ENCODE data around the gene NAA30.

NAA30 gene

GRCh38 chr14:57400556-57401494 lies 10.4 kb downstream of the NAA30 start:
- no peak for DNase-seq

DNA sequence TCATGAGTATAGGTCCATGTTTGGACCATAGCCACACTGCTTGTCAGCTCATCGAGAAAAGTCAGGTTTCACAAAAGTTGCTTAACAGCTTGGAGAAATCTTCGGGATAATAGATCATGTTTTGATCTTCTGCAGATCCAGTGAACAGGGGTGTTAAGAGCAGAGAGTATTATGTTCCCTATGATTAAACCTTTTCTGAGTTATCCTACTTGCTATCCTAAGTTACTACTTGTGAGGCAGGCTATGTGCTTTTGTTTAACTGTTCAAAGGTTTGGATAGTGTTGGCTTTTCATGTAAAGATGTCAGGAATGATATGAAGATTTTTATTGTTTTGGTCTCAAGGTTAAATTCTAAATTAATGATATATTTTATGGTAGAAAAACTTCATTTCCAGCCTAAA lies 11.1 kb downstream of the NAA30 start:
- no peak for DNase-seq

DNA sequence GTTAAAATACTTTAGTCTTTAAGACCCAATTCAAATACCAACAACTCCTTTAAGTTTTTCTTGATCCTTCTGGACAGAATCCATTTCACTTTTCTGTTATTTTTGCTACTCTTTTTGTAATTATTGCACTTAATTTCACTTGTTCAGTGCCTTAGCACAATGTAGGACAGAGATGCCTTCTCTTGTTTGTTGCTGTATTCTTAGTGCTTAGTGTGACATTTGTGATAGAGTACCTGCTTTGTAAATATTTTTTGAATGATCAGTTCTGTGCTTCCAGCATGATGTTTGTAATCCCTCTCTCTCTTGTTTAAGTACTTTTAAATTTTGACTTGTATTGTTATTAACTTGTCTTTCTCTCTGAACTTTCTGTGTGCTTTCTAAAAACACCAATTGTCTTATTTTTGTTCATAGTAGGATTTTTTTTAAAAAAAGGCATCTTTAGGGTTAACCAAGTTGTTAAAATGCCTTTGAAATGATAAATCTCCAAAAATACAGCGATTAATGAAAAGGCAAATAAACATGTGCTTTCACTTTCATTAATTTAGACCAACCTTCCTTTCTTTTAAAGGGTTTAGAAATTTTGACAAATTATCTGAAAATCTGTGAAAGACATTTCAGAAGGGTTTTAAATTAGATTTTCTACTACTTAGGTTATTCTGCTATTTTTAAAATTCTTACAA lies 11.9 kb downstream of the NAA30 start:
- no peak for DNase-seq

DNA sequence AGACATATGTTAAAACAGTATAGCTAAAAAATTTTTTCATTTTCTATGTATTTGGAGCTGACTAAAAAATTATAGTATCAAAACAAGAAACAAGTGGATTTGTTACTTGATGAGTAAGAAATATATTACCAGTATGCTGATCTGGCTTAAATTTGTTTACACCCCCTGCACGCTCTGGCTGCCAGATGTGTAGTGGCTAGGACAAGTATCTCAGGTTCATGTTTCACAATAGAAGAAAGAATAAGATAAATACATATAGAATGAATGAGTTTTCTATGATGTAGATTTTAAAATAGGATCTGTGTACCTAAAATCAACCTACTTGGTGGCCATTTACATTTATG lies 13.1 kb downstream of the NAA30 start:
- DNase-seq: no peak

GRCh38 chr14:57405562-57405961 lies 15.2 kb downstream of the NAA30 start:
- no peak for DNase-seq

DNA sequence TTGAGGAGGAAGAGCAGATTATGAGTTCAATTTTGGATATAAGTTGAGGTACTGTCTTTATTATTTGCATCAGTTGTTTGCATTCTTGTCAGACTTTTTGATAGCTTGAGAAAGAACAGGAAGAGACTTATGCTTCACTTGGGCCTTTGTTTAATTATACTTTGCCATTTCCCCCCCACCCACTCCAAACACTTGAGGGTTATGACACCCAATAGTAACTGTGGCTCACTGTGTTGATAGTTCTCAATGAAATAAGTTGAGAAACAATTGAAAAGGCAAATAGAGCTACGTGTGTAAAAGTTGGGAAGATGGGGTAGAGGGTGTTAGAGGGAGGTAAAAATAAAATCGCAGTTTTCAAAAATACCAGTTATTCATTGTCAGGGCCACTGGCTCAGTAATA lies 17.7 kb downstream of the NAA30 start:
- no peak for DNase-seq

DNA sequence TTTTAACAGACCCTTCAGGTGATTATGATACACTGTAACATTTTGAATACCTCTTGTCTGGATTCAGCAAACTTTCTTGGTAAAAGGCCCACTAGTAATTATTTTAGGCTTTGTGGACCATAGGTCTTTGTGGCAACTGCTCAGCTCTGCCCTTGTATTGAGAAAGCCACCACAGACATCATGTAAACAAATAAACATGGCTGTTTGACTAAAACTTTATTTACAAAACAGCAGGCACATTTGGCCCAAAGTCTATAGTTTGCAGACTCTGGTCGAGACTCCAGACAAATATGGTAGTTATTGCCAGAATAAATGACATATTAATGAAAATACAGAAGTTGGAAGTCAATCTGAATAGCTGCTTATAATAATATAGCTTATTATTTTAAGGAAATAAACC lies 18.2 kb downstream of the NAA30 start:
- DNase-seq: no peak

DNA sequence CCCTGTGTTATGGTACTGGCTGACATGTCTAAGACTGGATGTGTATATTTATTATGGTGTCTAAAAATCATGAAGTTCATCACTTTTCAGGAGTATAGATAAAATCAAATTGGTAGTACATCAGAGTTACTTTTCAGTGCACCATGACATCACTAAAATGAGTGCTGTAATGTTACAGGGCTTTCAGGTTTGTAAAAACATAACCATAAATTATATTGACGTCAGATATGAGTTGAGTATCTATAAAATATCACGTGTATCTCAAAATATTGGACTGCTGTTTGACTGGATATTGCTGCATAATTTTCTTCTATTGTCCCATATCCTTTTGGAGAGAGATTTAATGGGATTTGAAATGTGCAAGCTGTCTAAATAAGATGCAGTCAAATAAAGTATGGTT lies 22.0 kb downstream of the NAA30 start:
- DNase-seq: no peak

- no peak for DNase-seq
Measured at GRCh38 chr14:57413849-57414248, 23.5 kb downstream of the NAA30 start.

DNA sequence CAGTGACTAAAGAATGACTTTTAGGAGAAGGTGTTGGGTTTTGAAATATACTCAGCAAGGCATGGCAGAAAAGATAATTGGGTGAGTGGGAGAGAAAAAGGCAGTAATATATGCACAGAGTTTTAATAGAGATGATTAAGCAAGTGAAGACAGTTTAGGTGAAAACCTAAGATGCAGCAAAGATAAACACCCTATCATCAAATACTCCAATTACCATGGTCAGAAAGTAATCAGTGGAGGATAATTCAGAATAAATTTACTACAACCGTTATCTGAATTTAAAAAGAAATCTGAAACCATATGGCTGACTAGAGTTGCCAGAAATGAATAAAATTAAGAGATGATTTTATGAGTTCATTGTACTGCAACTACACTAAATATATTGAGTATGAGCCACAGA lies 26.8 kb downstream of the NAA30 start:
- DNase-seq: no peak

GRCh38 chr14:57418999-57419398 lies 28.6 kb downstream of the NAA30 start:
- DNase-seq: no peak

- DNase-seq: no peak
Measured at GRCh38 chr14:57420033-57420432, 29.6 kb downstream of the NAA30 start.

- DNase-seq: no peak
Measured at GRCh38 chr14:57420986-57421385, 30.6 kb downstream of the NAA30 start.

- DNase-seq: no peak
Measured at GRCh38 chr14:57435923-57436322, 45.5 kb downstream of the NAA30 start.

GRCh38 chr14:57461777-57462320 lies 71.5 kb downstream of the NAA30 start:
- DNase-seq: no peak

- no peak for DNase-seq
Measured at GRCh38 chr14:57462551-57462950, 72.2 kb downstream of the NAA30 start.

DNA sequence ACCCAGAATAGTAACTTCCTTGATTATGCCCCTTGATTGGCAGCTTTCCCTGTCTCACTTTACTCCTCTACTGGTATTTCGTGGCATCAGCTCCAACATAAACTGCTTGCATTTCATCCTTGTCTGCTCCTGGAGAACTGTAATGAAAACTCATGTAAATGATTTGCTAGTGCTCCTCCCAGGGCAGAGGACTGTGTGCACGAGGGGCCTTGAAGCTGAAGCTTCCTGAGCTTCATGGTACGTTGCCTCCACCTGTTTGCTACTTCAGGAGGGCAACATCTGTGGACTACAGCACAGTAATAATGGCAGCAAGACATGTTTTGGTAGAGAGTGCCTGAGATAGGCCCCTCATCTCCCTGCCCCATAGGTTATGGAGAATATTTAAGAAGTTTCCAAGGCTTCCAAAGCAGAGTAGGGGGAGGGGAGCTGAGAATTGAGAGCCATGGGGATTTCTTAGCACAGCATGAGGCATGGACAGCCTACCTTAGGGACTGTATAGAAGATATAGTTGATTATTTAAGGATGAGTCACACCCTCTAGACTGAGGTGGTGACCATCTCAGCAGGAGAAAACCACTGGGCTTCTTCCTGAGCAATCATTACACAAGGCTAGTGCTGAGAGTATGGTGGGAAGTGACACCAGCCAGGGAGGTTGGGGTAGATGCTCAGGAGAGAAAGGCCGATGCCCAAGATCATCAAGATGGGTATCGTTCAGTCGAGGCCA lies 73.8 kb downstream of the NAA30 start:
- no peak for DNase-seq
